Endometrium (tissue), 2 donors: ENCODE results near the gene DHRS1.

Experiments used
- FAIRE-seq: peaks from 2 replicates; lab custom pipeline; 2012; peaks lifted over from hg19 to GRCh38; lab: Jason Lieb, UNC
- donor health status: control.
- donor health status: control.

The DHRS1 gene

GRCh38 chr14:24309538-24310264, 10.1 kb upstream of the DHRS1 start, which contains the start of gene LTB4R2:
TSS of gene LTB4R2 (plus strand) at chr14:24310140. CDS start at chr14:24310665, 525 bp downstream.
- FAIRE-seq = no peak

GRCh38 chr14:24308342-24309124, 9.0 kb upstream of the DHRS1 start:
- FAIRE-seq = no peak

- FAIRE-seq = no peak
Observed at GRCh38 chr14:24307575-24308341, 8.2 kb upstream of the DHRS1 start, which contains the start of gene CIDEB. TSS of gene CIDEB (minus strand) at chr14:24307977. CDS start at chr14:24307858, 119 bp downstream.

GRCh38 chr14:24307156-24307574, 7.6 kb upstream of the DHRS1 start:
- FAIRE-seq = no peak

- no peak for FAIRE-seq
Observed at GRCh38 chr14:24304019-24304387, 4.4 kb upstream of the DHRS1 start.

- no peak for FAIRE-seq
Observed at GRCh38 chr14:24300326-24300980, 873 bp upstream of the DHRS1 start.

GRCh38 chr14:24298892-24299254, 707 bp downstream of the DHRS1 start:
- no peak for FAIRE-seq

GRCh38 chr14:24297190-24297964, 2.2 kb downstream of the DHRS1 start:
- no peak for FAIRE-seq

GRCh38 chr14:24296341-24297157, 3.0 kb downstream of the DHRS1 start:
- no peak for FAIRE-seq

GRCh38 chr14:24293525-24293924, 6.1 kb downstream of the DHRS1 start:
- no peak for FAIRE-seq

GRCh38 chr14:24292118-24292807, 7.3 kb downstream of the DHRS1 start:
- no peak for FAIRE-seq

GRCh38 chr14:24291446-24292117, 8.0 kb downstream of the DHRS1 start:
- FAIRE-seq = no peak

- FAIRE-seq = no peak
Observed at GRCh38 chr14:24290746-24291145, 8.8 kb downstream of the DHRS1 start.

GRCh38 chr14:24289649-24290280, 9.8 kb downstream of the DHRS1 start:
- no peak for FAIRE-seq

- FAIRE-seq = no peak
Observed at GRCh38 chr14:24286996-24287395, 12.6 kb downstream of the DHRS1 start.

- FAIRE-seq = no peak
Observed at GRCh38 chr14:24285351-24285750, 14.2 kb downstream of the DHRS1 start.

GRCh38 chr14:24284501-24285035, 15.0 kb downstream of the DHRS1 start:
- FAIRE-seq = no peak

- no peak for FAIRE-seq
Observed at GRCh38 chr14:24283796-24284460, 15.7 kb downstream of the DHRS1 start.
